ENCODE data around the gene MLPH. TPM values are rescaled to one million over a fixed set of nuclear protein-coding genes. Genes with fewer than 3 reads are reported as not detected.

The MLPH gene
- polyA plus RNA-seq, 1 of the 3 experiments (the other 2 are of a cell fraction) = 93.6 TPM

- Histone ChIP-seq H3K79me2 (ENCODE audit: insufficient read depth) (peaks cover 8% of the 10 kb centered on the region), H3K9ac (no peak overlapping the region), H3F3A (replicated peaks; ENCODE audit: insufficient read depth) (peaks cover 14% of the 10 kb centered on the region), H3K4me3 (ENCODE audit: low read depth in 2 of 2, low read length in 1 of 2) (no peak overlapping the region), H3K27me3 (ENCODE audit: insufficient read depth) (no peaks in the 10 kb centered on the region), H3K27ac (ENCODE audit: low read depth in 2 of 2, low read length in 1 of 2) (no peak overlapping the region), H4K20me1 (ENCODE audit: insufficient read depth) (no peaks in the 10 kb centered on the region), H2AFZ (ENCODE audit: low read depth) (no peak overlapping the region), H3K9me3 (no peaks in the 10 kb centered on the region), H3K36me3 (replicated peaks in 1 of 2; ENCODE audit: control insufficient read depth in 1 of 2, insufficient read depth in 2 of 2, low read length in 1 of 2) (no peaks in the 10 kb centered on the region), H3K4me2 (no peak overlapping the region), H3K9me2 (no peaks in the 10 kb centered on the region), H3K4me1 (ENCODE audit: control insufficient read depth in 1 of 2, insufficient read depth in 2 of 2, low read depth in 1 of 2, low read length in 1 of 2) (peaks cover 15 to 25% of the 10 kb centered on the region in 2 experiments)
- ChIA-PET POLR2A (no interaction called here), CTCF (interaction anchor here (2.4 kb wide), 1 partner anchor 33 kb away, joined by 5 read pairs; no protein-coding TSS in a partner anchor)
- DNase-seq = no peak
- WGBS (ENCODE audit: low lambda C conversion rate) = 96% methylated on average over 4 of the region's 4 CpGs
- TF ChIP-seq TEAD4 (IDR thresholded peaks at IDR 0.05; ENCODE audit: borderline replicate concordance, insufficient read depth) = no peak
- TF ChIP-seq, protein P1, sequence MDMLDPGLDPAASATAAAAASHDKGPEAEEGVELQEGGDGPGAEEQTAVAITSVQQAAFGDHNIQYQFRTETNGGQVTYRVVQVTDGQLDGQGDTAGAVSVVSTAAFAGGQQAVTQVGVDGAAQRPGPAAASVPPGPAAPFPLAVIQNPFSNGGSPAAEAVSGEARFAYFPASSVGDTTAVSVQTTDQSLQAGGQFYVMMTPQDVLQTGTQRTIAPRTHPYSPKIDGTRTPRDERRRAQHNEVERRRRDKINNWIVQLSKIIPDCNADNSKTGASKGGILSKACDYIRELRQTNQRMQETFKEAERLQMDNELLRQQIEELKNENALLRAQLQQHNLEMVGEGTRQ (IDR thresholded peaks at IDR 0.05; ENCODE audit: borderline replicate concordance, low read depth, low read length) = no peak
- no peak for TF ChIP-seq MXI1 (IDR thresholded peaks at IDR 0.05; ENCODE audit: low read depth, low read length)
- no peak for TF ChIP-seq ELF1 (IDR thresholded peaks at IDR 0.05)
- no peak for TF ChIP-seq FOXJ3 (CRISPR knock-in tag; IDR thresholded peaks at IDR 0.05)
- TF ChIP-seq, protein P2, sequence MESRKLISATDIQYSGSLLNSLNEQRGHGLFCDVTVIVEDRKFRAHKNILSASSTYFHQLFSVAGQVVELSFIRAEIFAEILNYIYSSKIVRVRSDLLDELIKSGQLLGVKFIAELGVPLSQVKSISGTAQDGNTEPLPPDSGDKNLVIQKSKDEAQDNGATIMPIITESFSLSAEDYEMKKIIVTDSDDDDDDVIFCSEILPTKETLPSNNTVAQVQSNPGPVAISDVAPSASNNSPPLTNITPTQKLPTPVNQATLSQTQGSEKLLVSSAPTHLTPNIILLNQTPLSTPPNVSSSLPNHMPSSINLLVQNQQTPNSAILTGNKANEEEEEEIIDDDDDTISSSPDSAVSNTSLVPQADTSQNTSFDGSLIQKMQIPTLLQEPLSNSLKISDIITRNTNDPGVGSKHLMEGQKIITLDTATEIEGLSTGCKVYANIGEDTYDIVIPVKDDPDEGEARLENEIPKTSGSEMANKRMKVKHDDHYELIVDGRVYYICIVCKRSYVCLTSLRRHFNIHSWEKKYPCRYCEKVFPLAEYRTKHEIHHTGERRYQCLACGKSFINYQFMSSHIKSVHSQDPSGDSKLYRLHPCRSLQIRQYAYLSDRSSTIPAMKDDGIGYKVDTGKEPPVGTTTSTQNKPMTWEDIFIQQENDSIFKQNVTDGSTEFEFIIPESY (IDR thresholded peaks at IDR 0.05; ENCODE audit: borderline replicate concordance, low read depth) = no peak
- TF ChIP-seq, protein P3, sequence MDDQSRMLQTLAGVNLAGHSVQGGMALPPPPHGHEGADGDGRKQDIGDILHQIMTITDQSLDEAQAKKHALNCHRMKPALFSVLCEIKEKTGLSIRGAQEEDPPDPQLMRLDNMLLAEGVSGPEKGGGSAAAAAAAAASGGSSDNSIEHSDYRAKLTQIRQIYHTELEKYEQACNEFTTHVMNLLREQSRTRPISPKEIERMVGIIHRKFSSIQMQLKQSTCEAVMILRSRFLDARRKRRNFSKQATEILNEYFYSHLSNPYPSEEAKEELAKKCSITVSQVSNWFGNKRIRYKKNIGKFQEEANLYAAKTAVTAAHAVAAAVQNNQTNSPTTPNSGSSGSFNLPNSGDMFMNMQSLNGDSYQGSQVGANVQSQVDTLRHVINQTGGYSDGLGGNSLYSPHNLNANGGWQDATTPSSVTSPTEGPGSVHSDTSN (IDR thresholded peaks at IDR 0.05) = no peak
- TF ChIP-seq, protein P4, sequence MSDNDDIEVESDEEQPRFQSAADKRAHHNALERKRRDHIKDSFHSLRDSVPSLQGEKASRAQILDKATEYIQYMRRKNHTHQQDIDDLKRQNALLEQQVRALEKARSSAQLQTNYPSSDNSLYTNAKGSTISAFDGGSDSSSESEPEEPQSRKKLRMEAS (IDR thresholded peaks at IDR 0.05; ENCODE audit: low read depth) = no peak
- TF ChIP-seq JUND (IDR thresholded peaks at IDR 0.05) = no peak
- no peak for TF ChIP-seq RXRA (IDR thresholded peaks at IDR 0.05; ENCODE audit: borderline replicate concordance, low read depth)
- no peak for TF ChIP-seq SMC3 (IDR thresholded peaks at IDR 0.05; ENCODE audit: low read depth, low read length)
- TF ChIP-seq, protein P5, sequence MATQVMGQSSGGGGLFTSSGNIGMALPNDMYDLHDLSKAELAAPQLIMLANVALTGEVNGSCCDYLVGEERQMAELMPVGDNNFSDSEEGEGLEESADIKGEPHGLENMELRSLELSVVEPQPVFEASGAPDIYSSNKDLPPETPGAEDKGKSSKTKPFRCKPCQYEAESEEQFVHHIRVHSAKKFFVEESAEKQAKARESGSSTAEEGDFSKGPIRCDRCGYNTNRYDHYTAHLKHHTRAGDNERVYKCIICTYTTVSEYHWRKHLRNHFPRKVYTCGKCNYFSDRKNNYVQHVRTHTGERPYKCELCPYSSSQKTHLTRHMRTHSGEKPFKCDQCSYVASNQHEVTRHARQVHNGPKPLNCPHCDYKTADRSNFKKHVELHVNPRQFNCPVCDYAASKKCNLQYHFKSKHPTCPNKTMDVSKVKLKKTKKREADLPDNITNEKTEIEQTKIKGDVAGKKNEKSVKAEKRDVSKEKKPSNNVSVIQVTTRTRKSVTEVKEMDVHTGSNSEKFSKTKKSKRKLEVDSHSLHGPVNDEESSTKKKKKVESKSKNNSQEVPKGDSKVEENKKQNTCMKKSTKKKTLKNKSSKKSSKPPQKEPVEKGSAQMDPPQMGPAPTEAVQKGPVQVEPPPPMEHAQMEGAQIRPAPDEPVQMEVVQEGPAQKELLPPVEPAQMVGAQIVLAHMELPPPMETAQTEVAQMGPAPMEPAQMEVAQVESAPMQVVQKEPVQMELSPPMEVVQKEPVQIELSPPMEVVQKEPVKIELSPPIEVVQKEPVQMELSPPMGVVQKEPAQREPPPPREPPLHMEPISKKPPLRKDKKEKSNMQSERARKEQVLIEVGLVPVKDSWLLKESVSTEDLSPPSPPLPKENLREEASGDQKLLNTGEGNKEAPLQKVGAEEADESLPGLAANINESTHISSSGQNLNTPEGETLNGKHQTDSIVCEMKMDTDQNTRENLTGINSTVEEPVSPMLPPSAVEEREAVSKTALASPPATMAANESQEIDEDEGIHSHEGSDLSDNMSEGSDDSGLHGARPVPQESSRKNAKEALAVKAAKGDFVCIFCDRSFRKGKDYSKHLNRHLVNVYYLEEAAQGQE (IDR thresholded peaks at IDR 0.05; ENCODE audit: low read depth, low read length) = no peak
- TF ChIP-seq SIN3A (IDR thresholded peaks at IDR 0.05; ENCODE audit: borderline replicate concordance, low read depth, low read length) = no peak
- TF ChIP-seq RFX5 (IDR thresholded peaks at IDR 0.05; ENCODE audit: low read length) = no peak
- TF ChIP-seq, protein P6, sequence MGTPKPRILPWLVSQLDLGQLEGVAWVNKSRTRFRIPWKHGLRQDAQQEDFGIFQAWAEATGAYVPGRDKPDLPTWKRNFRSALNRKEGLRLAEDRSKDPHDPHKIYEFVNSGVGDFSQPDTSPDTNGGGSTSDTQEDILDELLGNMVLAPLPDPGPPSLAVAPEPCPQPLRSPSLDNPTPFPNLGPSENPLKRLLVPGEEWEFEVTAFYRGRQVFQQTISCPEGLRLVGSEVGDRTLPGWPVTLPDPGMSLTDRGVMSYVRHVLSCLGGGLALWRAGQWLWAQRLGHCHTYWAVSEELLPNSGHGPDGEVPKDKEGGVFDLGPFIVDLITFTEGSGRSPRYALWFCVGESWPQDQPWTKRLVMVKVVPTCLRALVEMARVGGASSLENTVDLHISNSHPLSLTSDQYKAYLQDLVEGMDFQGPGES (IDR thresholded peaks at IDR 0.05; ENCODE audit: low read depth, low read length) = no peak
- no peak for TF ChIP-seq CHD2 (IDR thresholded peaks at IDR 0.05; ENCODE audit: low read length, partially characterized antibody)
- no peak for TF ChIP-seq EP300 (IDR thresholded peaks at IDR 0.05; ENCODE audit: borderline replicate concordance in 1 of 2, low read depth in 1 of 2, low read length in 1 of 2)
- TF ChIP-seq, protein P7, sequence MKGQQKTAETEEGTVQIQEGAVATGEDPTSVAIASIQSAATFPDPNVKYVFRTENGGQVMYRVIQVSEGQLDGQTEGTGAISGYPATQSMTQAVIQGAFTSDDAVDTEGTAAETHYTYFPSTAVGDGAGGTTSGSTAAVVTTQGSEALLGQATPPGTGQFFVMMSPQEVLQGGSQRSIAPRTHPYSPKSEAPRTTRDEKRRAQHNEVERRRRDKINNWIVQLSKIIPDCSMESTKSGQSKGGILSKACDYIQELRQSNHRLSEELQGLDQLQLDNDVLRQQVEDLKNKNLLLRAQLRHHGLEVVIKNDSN (IDR thresholded peaks at IDR 0.05; ENCODE audit: borderline replicate concordance, low read depth) = no peak
- TF ChIP-seq TCF12 (IDR thresholded peaks at IDR 0.05) = no peak
- TF ChIP-seq GABPA (IDR thresholded peaks at IDR 0.05; ENCODE audit: low read depth) = no peak
These were observed 7.3 kb upstream of the MLPH start for GRCh38 chr2:237479747-237480146.
